ENCODE results near the gene S1PR1.
"Not testable (repeated sequence)": the region's sequence is repeated elsewhere in the genome, so short reads cannot be mapped to it uniquely, and the experiment has no call there.

The S1PR1 gene

DNA sequence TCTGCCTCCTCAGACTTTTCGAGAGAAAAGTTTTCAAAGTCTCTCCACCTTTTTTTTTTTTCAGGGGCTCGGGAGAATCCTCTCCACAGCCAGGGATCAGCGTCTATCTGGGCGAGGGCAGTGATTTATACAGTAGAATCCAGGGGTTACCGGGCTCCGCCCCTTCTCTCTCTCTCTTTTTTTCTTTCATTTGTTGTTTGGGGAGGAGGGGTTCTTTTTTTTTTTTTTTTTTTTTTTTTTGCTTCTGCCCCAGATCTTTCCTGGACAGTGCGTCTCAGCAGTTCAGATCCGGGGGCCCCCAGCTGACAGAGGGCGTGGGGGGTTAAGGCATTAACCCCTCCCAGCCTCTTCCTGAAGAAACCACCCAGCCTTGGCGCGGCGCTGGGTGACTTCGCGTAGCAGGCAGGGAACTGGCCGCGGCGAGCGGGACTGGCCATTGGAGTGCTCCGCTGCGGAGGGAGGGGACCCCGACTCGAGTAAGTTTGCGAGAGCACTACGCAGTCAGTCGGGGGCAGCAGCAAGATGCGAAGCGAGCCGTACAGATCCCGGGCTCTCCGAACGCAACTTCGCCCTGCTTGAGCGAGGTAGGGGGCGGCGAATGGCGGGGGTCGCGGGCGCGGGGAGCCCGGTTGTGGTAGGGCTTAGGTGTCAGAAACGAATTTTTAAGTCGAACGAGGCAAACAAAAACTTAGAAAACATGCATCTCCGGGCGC lies at the start of gene S1PR1:
S1PR1 (plus strand) TSS at position 504 of the 713 bp plus-strand sequence. CDS start 1,966 bp downstream, outside the sequence.
- DNase-seq (ENCODE audit: low read depth) = no peak

GRCh38 chr1:101187297-101187696 lies 49.5 kb upstream of the S1PR1 start:
- no peak for DNase-seq (ENCODE audit: low read depth)

GRCh38 chr1:101188331-101188730 lies 48.5 kb upstream of the S1PR1 start:
- no peak for DNase-seq (ENCODE audit: low read depth)

DNA sequence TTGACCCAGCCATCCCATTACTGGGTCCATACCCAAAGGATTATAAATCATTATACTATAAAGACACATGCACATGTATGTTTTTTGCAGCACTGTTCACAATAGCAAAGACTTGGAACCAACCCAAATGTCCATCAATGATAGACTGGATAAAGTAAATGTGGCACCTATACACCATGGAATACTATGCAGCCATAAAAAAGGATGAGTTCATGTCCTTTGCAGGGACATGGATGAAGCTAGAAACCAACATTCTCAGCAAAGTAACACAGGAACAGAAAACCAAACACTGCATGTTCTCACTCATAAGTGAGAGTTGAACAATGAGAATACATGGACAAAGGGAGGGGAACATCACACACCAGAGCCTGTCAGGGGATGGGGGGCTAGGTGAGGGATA lies 47.9 kb upstream of the S1PR1 start:
- not testable (repeated sequence) for DNase-seq (ENCODE audit: low read depth)

DNA sequence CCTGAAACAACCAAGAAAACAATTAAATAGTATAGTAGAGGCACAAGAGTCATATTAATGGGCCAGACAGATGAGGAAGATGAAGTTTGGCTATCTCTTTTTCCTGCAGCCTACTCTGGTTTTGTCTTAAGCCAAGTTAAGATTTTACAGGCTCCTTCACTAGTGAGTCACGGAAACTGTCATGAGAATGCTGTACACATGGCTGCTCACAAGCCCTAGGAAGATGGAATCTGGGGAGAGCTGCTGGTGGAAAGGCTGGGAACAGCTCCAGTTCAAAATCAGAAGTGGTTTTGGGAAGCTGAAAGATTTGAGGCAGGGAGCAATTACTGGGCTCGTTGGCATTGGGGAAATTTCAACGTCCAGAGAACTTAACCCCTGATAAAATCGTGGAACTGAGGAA lies 46.4 kb upstream of the S1PR1 start:
- no peak for DNase-seq (ENCODE audit: low read depth)

DNA sequence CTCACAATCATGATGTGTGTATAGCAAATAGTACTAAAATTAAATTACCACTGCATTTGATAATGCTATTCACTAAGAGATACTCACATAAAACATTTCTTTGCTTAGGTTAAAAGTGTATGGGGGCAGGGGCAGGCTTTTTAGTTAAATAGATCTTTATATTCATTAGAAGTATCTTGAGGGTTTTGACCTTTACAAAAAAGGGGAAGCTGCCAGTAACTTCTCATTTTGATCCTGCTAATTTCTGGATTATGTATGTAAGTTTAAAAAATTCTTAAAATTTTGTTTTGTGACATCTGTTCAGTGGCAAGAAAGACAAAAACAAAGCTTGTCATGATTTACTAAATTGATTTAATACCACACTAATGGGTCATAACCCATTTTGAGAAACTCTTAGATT lies 45.8 kb upstream of the S1PR1 start:
- DNase-seq (ENCODE audit: low read depth) = no peak

DNA sequence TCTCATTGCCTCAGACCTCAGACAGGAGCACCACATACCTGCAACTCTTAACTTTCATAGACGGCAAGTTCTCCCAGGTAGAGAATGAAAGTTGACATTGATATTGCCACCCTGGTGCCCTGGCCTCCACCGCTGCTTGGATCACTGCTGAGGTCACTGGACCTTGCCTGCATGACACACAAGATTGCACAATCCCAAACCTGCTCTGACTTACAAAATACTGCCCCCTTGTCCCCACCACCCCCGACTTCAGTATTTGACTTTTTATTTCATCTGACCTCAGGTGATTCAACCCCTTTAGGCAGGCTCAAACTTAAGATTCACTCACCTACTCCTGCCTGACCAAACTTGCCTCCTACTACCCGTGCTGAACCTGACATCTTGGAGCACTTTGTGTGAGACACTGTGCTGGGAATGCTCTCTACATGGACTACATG lies 43.1 kb upstream of the S1PR1 start:
- DNase-seq (ENCODE audit: low read depth) = no peak

DNA sequence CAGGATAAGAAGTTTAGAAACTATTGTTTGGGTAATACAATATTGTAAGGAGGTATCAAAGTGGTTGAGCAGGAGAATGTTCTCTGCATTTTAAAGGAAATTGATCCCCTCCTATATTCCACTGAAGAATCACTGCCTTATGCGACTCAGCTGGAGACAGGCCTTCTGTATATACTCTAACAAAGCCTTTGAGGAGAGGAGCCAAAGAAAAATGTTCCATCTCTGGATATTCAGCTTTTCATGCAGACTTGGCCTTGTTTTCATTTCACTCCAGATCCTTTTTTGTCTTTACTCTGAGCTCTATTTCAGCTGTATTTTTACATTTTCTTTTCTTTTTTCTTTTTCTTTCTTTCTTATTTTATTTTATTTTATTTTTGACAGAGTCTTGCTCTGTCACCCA lies 42.1 kb upstream of the S1PR1 start:
- DNase-seq (ENCODE audit: low read depth) = no peak

GRCh38 chr1:101196668-101197067 lies 40.2 kb upstream of the S1PR1 start:
- no peak for DNase-seq (ENCODE audit: low read depth)

GRCh38 chr1:101198842-101199636 lies 37.8 kb upstream of the S1PR1 start:
- DNase-seq (ENCODE audit: low read depth) = no peak

DNA sequence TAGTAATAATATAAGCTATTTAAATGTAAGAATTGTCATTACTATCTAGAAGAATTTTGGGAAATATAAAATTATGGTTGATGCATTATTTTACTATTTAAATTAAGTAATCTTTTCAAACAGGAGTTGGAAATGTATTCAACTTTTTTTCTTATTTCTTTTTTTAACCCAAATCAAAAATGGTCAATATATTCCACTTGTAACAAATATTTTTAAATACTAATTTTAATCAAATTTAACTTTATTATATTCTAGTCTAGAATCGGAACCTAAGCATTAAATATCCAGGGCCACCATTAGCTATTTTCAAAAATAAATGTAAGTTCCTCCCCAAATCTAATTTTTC lies 37.2 kb upstream of the S1PR1 start:
- no peak for DNase-seq (ENCODE audit: low read depth)

DNA sequence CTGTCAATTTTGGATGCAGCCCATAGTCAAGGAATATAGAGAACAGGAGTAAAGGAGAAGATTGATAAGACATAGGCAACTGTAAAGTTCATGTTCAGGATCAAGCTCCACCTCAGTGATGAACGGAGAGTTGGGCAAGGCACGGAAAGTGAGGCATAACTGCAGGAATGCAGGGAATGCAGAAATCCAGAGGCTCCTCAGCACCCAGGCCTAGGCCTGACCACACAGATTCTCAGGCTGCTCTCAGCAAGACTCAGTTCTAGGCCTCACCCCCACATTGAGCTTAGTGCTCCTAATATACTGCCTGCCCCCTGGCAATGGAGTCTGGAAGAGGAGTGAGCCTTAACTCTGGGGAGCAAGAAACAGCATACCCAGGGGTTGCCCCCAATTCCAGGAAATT lies 36.3 kb upstream of the S1PR1 start:
- DNase-seq (ENCODE audit: low read depth) = peak; percentile 86

- DNase-seq (ENCODE audit: low read depth) = no peak
Observed at GRCh38 chr1:101203820-101204540, 32.8 kb upstream of the S1PR1 start.

DNA sequence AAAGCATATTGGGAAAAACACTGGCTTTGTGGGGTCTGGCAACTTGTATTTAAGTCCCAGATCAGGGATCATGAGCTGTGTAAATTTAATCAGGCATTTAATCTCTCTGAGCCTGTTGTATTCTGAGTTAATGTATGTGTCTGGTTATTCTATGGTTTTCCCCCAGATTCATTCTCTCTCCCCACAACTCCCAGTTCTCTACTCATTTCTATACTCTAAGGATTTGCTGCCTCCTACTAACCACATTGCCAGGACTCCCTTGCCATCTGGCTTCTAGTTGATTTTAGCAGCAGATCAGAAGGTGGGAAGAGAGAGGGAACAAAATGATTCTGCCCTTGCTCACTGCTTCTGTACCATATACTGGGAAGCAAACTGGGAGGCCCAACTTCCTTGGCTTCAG lies 31.4 kb upstream of the S1PR1 start:
- DNase-seq (ENCODE audit: low read depth) = no peak

- DNase-seq (ENCODE audit: low read depth) = not testable (repeated sequence)
Observed at GRCh38 chr1:101206139-101206538, 30.7 kb upstream of the S1PR1 start.

DNA sequence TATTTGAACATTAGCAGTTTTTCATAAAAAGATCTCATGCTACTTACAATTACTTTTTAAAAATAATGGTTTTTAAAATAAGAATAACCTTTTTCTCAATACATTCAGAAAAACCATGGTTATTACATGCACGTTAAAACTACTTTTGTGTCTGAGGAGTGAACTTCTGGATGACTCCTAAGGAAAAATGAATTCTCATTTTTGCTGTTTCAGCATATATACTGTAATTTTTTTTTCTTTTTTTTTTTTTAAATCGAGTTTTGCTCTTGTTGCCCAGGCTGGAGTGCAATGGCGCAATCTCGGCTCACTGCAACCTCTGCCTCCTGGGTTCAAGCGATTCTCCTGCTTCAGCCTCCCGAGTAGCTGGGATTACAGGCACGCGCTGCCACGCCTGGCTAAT lies 29.5 kb upstream of the S1PR1 start:
- DNase-seq (ENCODE audit: low read depth) = not testable (repeated sequence)

DNA sequence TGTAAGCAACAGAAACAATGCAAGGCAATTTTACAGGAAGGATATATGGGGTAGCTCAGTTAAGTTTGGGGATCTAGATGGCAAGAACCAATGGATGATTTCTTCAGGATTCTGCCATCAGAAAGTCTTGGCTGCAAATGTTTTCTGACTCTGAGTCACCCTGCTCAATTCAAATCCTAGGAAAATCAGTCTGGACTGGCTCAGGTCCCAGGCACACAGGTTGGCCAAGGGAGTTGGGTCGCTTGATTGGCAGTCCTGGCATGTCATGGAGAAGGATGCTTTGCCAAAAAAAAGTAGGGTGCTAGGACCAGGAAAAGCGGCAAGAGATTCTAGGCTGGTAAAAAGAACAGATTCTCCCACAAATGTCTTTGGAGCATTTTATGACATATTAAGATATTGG lies 28.9 kb upstream of the S1PR1 start:
- no peak for DNase-seq (ENCODE audit: low read depth)

GRCh38 chr1:101215363-101216011 lies 21.3 kb upstream of the S1PR1 start:
- no peak for DNase-seq (ENCODE audit: low read depth)

- no peak for DNase-seq (ENCODE audit: low read depth)
Observed at GRCh38 chr1:101216623-101217022, 20.2 kb upstream of the S1PR1 start.

- DNase-seq (ENCODE audit: low read depth) = no peak
Observed at GRCh38 chr1:101217148-101217547, 19.7 kb upstream of the S1PR1 start.

DNA sequence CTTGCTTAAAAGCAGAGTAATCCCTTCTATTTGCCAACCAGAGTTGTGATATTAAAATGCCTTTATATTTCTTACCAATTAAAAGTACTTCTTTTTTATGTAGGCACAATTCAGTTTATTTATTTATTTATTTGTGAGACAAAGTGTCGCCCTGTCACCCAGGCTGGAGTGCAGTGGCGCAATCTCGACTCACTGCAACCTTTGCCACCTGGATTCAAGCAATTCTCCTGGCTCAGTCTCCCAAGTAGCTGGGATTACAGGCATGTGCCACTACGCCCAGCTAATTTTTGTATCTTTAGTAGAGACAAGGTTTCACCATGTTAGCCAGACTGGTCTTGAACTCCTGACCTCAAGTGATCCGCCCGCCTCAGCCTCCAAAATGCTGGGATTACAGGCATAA lies 17.9 kb upstream of the S1PR1 start:
- not testable (repeated sequence) for DNase-seq (ENCODE audit: low read depth)

All from non-pigmented ciliary epithelial cell (primary cell).